Measurements from ENCODE around the gene ADAMTS6. TPM values are rescaled to one million over a fixed set of nuclear protein-coding genes. Genes with fewer than 3 reads are reported as not detected.

The ADAMTS6 gene
- total RNA-seq, 2 experiments from 2014 or later = 0.44 to 0.45 TPM

DNA sequence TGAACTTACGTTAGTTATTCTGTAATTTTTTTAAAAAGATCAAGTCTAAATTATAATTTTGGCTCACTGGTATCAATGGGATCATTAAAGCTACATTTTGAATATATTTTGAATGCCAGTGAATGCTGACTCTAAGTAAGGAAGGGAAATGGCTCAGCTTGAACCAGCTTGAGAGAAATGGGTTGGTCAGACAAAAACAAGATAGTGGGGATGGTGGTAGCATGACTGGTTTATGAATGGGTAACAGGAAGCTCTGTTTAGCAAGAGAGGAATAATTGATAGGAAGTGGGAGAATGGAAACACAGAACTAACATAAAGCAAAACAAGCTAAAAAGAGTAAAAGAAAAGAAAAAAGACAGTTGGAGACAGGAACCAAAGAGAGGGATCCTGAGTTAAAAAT is 220.2 kb downstream of the ADAMTS6 start:
- ChIA-PET CTCF (no interaction called here), POLR2A (interaction anchor here (0.6 kb wide), 1 partner anchor 914 kb away, joined by 3 read pairs; no protein-coding TSS in a partner anchor)
- Mint-ChIP-seq H3K27ac (no peak overlapping the region), H3K4me1 (ENCODE audit: low read depth) (no peaks in the 10 kb centered on the region), H3K4me3 (no peak overlapping the region), H3K9me3 (no peaks in the 10 kb centered on the region), H3K27me3 (peaks cover 5% of the 10 kb centered on the region), H3K36me3 (no peaks in the 10 kb centered on the region)
- no peak for DNase-seq
- intact Hi-C loops (cut with micrococcal nuclease) = no loop called here

DNA sequence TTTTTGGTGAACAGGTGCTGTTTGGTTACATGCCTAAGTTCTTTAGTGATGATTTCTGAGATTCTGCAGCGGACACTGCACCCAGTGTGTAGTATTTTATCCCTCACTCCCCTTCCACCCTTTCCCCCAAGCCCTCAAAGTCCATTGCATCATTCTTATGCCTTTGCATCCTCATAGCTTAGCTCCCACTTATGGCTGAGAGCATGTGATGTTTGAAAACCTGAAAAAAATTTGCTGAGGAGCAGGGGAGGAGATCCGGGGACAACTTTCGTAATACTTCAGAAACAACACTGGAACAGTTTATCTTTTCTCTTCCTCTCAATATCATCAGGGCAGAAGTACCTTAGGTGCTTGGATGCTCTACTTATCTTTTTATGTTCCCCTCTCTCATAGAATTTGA is 226.4 kb downstream of the ADAMTS6 start:
- ChIA-PET POLR2A (no interaction called here), CTCF (no interaction called here)
- intact Hi-C loops (cut with micrococcal nuclease) = no loop called here
- H3K4me1 Mint-ChIP-seq (ENCODE audit: low read depth) = no peaks in the 10 kb centered on the region
- no peaks in the 10 kb centered on the region for H3K9me3 Mint-ChIP-seq
- no peaks in the 10 kb centered on the region for H3K27me3 Mint-ChIP-seq
- H3K4me3 Mint-ChIP-seq = no peak overlapping the region
- H3K27ac Mint-ChIP-seq = no peak overlapping the region
- no peaks in the 10 kb centered on the region for H3K36me3 Mint-ChIP-seq
- DNase-seq = no peak

DNA sequence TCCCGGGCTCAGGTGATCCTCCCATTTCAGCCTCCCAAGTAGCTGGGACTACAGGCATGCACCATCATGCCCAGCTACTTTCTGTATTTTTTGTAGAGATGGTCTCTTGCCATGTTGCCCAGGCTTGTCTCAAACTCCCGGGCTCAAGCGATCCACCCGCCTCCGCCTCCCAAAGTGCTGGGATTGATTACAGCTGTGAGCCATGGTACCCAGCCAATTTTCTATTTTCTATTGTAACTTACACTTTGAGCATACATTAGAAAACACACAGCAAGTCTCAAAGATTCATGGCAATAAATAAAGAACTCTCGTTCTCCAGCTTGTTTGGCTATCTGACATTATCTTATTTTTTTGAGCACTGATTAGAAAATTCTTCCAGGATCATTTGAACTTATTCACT is 228.7 kb downstream of the ADAMTS6 start:
- CTCF ChIA-PET = no interaction called here
- Mint-ChIP-seq H3K36me3 (no peaks in the 10 kb centered on the region), H3K27ac (no peak overlapping the region), H3K4me3 (no peak overlapping the region), H3K9me3 (no peaks in the 10 kb centered on the region), H3K4me1 (ENCODE audit: low read depth) (no peaks in the 10 kb centered on the region), H3K27me3 (no peaks in the 10 kb centered on the region)
- DNase-seq = no peak
- intact Hi-C loops (cut with micrococcal nuclease) = no loop called here
- POLR2A ChIA-PET = no interaction called here

DNA sequence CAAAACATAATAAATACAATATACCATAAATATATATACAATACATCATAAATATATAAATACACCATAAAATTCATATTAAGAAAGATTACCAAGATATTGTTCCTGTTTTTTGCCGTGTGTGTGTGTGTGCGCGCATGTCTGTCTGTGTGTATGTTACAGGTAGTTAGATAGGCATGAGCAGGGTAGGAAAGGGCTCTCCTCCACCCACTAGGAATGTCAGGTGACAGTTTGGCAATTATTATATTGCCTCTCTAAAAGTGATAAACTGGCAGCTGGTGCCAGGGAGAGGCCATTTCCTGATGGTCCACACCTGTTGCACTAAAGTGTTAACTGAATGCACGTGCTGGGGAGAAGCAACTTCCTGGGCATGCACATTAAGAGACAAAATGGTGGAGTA is 232.8 kb downstream of the ADAMTS6 start:
- Mint-ChIP-seq H3K9me3 (no peaks in the 10 kb centered on the region), H3K27ac (no peak overlapping the region), H3K36me3 (no peaks in the 10 kb centered on the region), H3K27me3 (no peaks in the 10 kb centered on the region), H3K4me3 (no peak overlapping the region), H3K4me1 (ENCODE audit: low read depth) (no peaks in the 10 kb centered on the region)
- CTCF ChIA-PET = no interaction called here
- POLR2A ChIA-PET = no interaction called here
- no peak for DNase-seq
- intact Hi-C loops (cut with micrococcal nuclease) = no loop called here

DNA sequence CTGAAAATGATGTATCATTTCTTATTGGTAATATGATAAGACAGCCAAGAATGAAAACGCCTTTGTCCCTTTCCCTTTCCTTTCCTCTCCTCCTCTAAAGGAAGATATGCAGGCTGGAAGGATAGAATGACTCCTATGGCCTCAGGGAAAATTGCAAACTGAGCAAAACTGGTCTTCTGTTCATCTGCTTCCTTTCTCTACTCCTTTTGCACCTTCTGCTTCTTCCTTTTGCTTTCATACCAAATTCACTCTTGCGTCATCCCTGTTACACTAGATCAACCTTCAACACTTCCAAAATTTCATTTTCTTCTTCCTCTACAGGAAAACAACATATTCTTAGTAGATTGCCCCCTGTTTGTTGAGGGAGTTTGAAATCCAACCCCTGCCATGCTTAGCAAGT is 234.1 kb downstream of the ADAMTS6 start:
- Mint-ChIP-seq H3K4me1 (ENCODE audit: low read depth) (no peaks in the 10 kb centered on the region), H3K9me3 (no peaks in the 10 kb centered on the region), H3K27ac (no peak overlapping the region), H3K27me3 (no peaks in the 10 kb centered on the region), H3K4me3 (no peak overlapping the region), H3K36me3 (no peaks in the 10 kb centered on the region)
- POLR2A ChIA-PET = no interaction called here
- intact Hi-C loops (cut with micrococcal nuclease) = no loop called here
- CTCF ChIA-PET = no interaction called here
- DNase-seq = no peak

DNA sequence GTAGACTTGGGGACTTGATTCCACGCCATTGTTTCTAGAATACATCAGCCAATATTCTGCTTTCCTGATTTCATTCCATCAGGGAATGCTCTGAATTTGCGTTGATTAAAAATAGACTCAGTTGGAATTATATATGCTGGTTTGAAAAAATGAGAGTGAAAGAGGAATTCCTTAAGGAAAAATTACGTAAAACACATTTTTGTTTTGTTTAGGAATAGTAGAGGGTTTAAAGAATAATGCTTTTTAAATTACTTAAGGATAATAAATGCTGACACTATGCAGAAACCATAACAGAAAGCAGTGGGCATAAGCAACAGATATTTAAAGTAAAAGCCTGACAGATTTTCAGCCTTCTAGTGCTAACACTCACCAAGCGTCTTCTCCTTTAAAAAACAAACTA is 235.0 kb downstream of the ADAMTS6 start:
- H3K27ac Mint-ChIP-seq = no peak overlapping the region
- no peaks in the 10 kb centered on the region for H3K27me3 Mint-ChIP-seq
- intact Hi-C loops (cut with micrococcal nuclease) = no loop called here
- no peak for DNase-seq
- H3K4me3 Mint-ChIP-seq = no peak overlapping the region
- ChIA-PET CTCF (no interaction called here), POLR2A (no interaction called here)
- no peaks in the 10 kb centered on the region for H3K36me3 Mint-ChIP-seq
- H3K4me1 Mint-ChIP-seq (ENCODE audit: low read depth) = no peaks in the 10 kb centered on the region
- no peaks in the 10 kb centered on the region for H3K9me3 Mint-ChIP-seq

DNA sequence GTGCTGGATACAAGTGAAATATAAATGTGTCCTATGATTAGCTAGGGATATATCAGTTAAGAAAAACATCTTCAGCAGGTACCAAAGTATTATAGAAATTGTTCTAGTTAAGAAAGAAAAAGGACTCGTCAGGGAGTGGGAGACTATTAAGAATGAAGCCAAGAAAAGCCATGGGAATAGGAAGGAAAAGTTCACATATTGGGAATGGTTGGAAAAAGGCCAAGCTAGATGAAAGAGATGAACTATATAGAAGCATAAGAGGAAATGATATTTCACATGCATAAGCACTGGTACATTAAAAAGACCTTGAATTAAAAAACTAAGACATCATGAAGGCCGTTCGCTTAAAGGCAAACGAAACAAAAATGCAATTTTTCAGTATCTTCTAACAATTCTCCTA is 237.7 kb downstream of the ADAMTS6 start:
- Mint-ChIP-seq H3K9me3 (no peaks in the 10 kb centered on the region), H3K27me3 (no peaks in the 10 kb centered on the region), H3K27ac (no peak overlapping the region), H3K4me1 (ENCODE audit: low read depth) (no peaks in the 10 kb centered on the region), H3K36me3 (no peaks in the 10 kb centered on the region), H3K4me3 (no peak overlapping the region)
- ChIA-PET POLR2A (no interaction called here), CTCF (no interaction called here)
- DNase-seq = no peak
- intact Hi-C loops (cut with micrococcal nuclease) = no loop called here

DNA sequence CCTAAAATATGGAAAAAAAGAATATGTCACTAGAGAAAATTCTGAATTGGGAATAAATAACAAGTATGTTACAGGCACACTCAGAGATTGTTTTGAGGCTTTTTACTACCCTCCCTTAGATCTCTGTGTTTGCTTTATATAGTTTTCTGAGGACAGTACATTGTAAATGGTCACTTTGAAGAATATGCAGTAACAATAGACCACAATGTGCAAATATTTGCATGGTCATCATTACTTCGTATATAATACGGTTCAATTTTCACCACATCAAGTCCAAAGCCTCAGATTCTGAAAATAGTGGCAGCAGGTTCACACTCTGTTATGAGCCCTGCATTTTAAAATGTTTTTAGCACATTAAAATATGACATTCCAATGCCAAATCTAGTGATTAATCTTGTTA is 238.6 kb downstream of the ADAMTS6 start:
- Mint-ChIP-seq H3K27ac (no peak overlapping the region), H3K4me1 (ENCODE audit: low read depth) (no peaks in the 10 kb centered on the region), H3K27me3 (no peaks in the 10 kb centered on the region), H3K36me3 (no peaks in the 10 kb centered on the region), H3K9me3 (no peaks in the 10 kb centered on the region), H3K4me3 (no peak overlapping the region)
- ChIA-PET CTCF (no interaction called here), POLR2A (no interaction called here)
- no peak for DNase-seq
- intact Hi-C loops (cut with micrococcal nuclease) = no loop called here

DNA sequence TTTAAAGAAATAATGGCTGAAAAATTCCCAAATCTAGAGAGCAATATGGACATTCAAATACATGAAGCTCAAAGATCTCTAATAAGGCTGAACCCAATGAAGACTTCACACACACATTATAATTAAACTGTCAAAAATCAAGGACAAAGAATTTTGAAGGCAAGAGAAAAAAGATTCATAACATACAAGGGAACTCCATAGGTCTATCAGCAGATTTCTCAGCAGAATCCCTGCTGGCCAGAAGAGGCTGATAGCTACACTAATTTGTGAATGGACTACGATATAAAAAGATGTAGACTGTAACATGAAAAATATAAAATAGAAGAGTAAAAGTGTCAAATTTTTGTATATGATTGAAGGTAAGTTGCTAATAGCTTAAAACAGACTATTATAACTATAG is 251.9 kb downstream of the ADAMTS6 start:
- ChIA-PET POLR2A (no interaction called here), CTCF (interaction anchor here (0.7 kb wide), 1 partner anchor 17 kb away, joined by 4 read pairs; no protein-coding TSS in a partner anchor)
- Mint-ChIP-seq H3K4me3 (no peak overlapping the region), H3K36me3 (no peaks in the 10 kb centered on the region), H3K9me3 (peaks cover 30% of the 10 kb centered on the region), H3K27me3 (no peaks in the 10 kb centered on the region), H3K4me1 (ENCODE audit: low read depth) (no peaks in the 10 kb centered on the region), H3K27ac (no peak overlapping the region)
- intact Hi-C loops (cut with micrococcal nuclease) = no loop called here
- DNase-seq = no peak

DNA sequence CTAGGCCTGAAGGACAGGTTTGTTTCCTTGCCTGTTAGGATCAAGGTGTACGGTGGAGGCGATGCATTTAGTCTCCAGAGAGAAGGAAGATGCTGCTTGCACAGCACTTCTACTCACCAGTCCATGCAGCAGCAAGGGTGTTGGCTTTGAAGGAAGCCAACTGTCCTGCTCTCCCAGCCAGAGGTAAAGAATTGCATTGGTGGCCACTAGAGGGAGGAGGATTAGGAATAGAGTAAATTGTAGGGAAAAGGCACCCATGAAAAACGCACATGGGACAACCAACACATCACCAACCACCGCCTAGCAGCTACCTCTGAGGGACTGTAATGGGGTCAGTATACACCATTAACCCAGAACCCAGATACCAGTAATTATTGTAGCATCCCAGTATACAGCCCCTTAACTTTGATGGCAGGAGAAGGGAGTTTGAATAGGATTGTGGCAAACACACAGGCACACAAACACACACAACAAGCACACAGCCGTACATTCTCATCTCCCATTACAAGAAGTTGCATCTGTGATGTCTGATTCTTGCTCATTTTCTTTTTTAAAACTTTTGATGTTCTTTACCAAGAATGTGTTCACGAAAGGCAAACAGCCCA is 267.7 kb downstream of the ADAMTS6 start:
- no peak overlapping the region for H3K27ac Mint-ChIP-seq
- CTCF ChIA-PET = no interaction called here
- DNase-seq = no peak
- intact Hi-C loops (cut with micrococcal nuclease) = no loop called here
- peaks cover 5% of the 10 kb centered on the region for H3K27me3 Mint-ChIP-seq
- no peaks in the 10 kb centered on the region for H3K4me1 Mint-ChIP-seq (ENCODE audit: low read depth)
- H3K4me3 Mint-ChIP-seq = no peak overlapping the region
- POLR2A ChIA-PET = no interaction called here
- H3K36me3 Mint-ChIP-seq = no peaks in the 10 kb centered on the region
- no peaks in the 10 kb centered on the region for H3K9me3 Mint-ChIP-seq

DNA sequence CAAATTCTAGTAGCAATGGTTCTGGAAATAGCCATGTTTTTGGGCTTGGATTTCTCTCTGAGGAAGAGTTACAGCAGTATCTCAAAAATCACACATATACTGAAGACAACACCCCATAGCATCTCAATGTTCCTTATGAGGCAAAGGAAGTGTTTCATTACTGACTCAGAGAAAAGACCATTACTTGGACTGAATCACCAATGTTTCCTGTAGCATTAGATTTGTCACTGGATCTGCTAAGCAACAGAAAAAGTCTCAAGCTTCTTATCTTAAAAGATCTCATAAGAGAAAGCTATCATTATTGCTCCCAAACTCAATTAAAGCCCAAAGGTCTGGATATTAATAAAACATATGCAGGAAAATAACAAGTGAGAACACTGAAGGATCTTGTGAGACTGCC is 272.4 kb downstream of the ADAMTS6 start:
- ChIA-PET CTCF (no interaction called here), POLR2A (no interaction called here)
- intact Hi-C loops (cut with micrococcal nuclease) = no loop called here
- H3K27me3 Mint-ChIP-seq = peaks cover 5% of the 10 kb centered on the region
- H3K36me3 Mint-ChIP-seq = no peaks in the 10 kb centered on the region
- no peaks in the 10 kb centered on the region for H3K4me1 Mint-ChIP-seq (ENCODE audit: low read depth)
- no peak overlapping the region for H3K27ac Mint-ChIP-seq
- no peak for DNase-seq
- H3K9me3 Mint-ChIP-seq = no peaks in the 10 kb centered on the region
- H3K4me3 Mint-ChIP-seq = no peak overlapping the region

DNA sequence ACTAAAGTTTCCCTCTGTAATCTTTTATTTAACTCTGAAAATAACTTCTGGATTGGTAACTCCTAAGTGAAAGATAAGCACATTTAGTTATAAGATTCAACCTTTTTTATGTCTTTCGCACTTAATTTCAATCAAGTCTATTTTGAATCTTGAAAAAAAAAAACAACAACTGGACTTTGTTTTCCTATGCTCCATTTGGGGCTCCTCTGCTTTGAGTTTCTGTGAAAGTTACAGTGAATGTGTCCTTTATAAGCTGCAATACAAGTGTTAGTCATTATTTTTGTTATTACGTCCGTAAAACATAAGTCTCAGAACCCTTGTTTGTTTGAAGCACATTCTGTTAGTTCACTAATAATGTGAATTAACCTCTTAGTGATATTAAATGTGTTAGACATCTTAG is 276.8 kb downstream of the ADAMTS6 start:
- intact Hi-C loops (cut with micrococcal nuclease) = no loop called here
- CTCF ChIA-PET = no interaction called here
- Mint-ChIP-seq H3K9me3 (no peaks in the 10 kb centered on the region), H3K4me1 (ENCODE audit: low read depth) (no peaks in the 10 kb centered on the region), H3K27me3 (peaks cover 7% of the 10 kb centered on the region), H3K27ac (no peak overlapping the region), H3K4me3 (no peak overlapping the region), H3K36me3 (no peaks in the 10 kb centered on the region)
- POLR2A ChIA-PET = no interaction called here
- no peak for DNase-seq

DNA sequence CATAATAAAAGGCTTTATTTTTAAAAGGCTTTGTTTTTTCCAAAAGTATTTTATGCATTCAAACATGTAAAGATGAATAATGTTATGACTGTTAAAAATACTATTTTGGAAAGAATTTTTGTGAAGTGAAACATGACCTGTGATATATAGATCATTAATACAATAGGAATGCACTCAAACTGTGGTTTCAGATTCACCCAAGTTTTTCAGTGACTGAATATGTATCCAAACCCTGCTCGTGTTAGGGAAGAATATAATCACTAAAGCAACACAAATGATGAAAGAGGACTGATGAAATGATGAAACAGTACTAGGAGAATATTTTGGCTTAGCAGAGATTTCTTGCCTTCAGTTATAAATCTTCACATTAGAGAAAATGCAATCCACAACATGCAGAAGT is 278.0 kb downstream of the ADAMTS6 start:
- CTCF ChIA-PET = no interaction called here
- no peaks in the 10 kb centered on the region for H3K9me3 Mint-ChIP-seq
- intact Hi-C loops (cut with micrococcal nuclease) = no loop called here

More for the DNA sequence above, 278.0 kb downstream of the ADAMTS6 start:
- DNase-seq = no peak
- POLR2A ChIA-PET = no interaction called here
- Mint-ChIP-seq H3K27me3 (peaks cover 7% of the 10 kb centered on the region), H3K27ac (no peak overlapping the region), H3K4me1 (ENCODE audit: low read depth) (no peaks in the 10 kb centered on the region), H3K4me3 (no peak overlapping the region), H3K36me3 (no peaks in the 10 kb centered on the region)

Measured in activated CD4-positive, alpha-beta memory T cell treated with anti-CD3 and anti-CD28 coated beads for 36 hours (primary cell).